Activated T-helper 1 cell treated with anti-CD3 and anti-CD28 coated beads, Interleukin-12 subunit alpha, Interleukin-12 subunit beta, Interleukin-2, Interleukin-4 antibody, amounts not matched to agents 30 ng/mL and 10 ng/mL and 1 ng/mL, durations not matched to agents 14 hours and 24 hours and 36 hours (primary cell): ENCODE data around the gene TMEM8B. TPM values are rescaled to one million over a fixed set of nuclear protein-coding genes. Genes with fewer than 3 reads are reported as not detected.
"Not testable (repeated sequence)": the region's sequence is repeated elsewhere in the genome, so short reads cannot be mapped to it uniquely, and the experiment has no call there.

Experiments used
- DNase-seq: peaks from one replicate; pipeline ENCODE4 v3.0.0; 2021; ENCODE audit warnings: low spot score
- H3K27ac Mint-ChIP-seq: one replicate; pipeline ENCODE4 v1.8.0; 2021; ENCODE audit warnings: mild to moderate bottlenecking, mixed read lengths
- H3K27me3 Mint-ChIP-seq: one replicate; pipeline ENCODE4 v1.8.0; 2022; ENCODE audit warnings: mild to moderate bottlenecking, moderate library complexity, mixed read lengths; ENCODE audit not compliant: insufficient read depth
- H3K36me3 Mint-ChIP-seq: one replicate; pipeline ENCODE4 v1.8.0; 2021; ENCODE audit warnings: low read depth, mixed read lengths
- H3K4me1 Mint-ChIP-seq: one replicate; pipeline ENCODE4 v1.8.0; 2021; ENCODE audit warnings: low read depth, mixed read lengths
- H3K4me3 Mint-ChIP-seq: one replicate; pipeline ENCODE4 v1.8.0; 2021; ENCODE audit warnings: mild to moderate bottlenecking, moderate library complexity, mixed read lengths
- H3K9me3 Mint-ChIP-seq: one replicate; pipeline ENCODE4 v1.8.0; 2021; ENCODE audit warnings: mixed read lengths
- intact Hi-C: fragments of 100-400 bp; cut with micrococcal nuclease; formaldehyde crosslinking; loops from one replicate; pipeline ENCODE4 v1.15.1; 2024
- total RNA-seq: library from RNA; stranded (reverse); gene quantifications from 2 replicates; pipeline ENCODE4 v1.2.3, GENCODE V29; 2022

TMEM8B gene
- total RNA-seq, 1 donor from 2014 or later = 1.7 TPM

DNA sequence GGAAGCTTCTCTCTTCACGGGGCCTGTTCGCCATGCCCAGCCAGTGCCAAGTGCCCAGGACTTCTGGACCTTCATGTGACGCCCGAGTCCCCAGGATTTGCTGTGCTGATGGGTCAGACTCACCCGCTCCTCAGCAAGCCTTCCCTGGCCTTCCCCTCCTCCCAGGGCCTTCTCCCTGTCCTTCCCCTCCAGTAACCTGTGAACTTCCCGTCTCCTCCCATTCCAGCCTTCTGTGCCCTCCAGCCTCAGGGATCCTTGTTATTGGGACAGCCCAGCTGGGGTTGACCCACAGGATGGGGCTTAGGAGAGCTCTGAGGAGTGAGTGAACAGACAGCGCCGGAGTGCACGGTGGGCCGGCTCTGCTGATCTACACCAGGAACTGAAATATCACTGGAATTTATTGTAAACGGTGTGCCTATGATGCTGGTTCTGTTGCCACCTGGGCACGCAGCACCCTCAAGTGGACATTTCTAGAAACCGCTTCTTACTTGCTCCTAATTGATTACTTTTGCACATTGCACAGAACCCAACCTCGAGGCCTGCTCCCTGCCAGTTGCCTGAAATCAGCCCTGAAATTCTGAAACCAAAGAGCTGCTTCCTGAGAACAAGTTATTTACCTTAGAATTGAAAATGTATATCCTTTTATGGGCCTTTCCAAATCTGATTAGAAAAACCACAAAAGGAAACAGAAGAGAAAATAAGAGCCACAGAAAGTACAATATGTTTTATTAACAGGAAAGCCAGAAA is 81.8 kb downstream of the TMEM8B start:
- no peaks in the 10 kb centered on the region for H3K9me3 Mint-ChIP-seq
- peaks cover 2% of the 10 kb centered on the region for H3K27me3 Mint-ChIP-seq
- H3K4me1 Mint-ChIP-seq = peaks cover 32% of the 10 kb centered on the region
- DNase-seq = peak; percentile 28
- H3K27ac Mint-ChIP-seq = peak overlapping the region; percentile 69
- H3K4me3 Mint-ChIP-seq = peak overlapping the region; percentile 57
- intact Hi-C loops = loop anchor here (1.0 kb wide), 2 partner anchors 23 to 95 kb away; partner anchors contain the start of gene HINT2
- H3K36me3 Mint-ChIP-seq = no peaks in the 10 kb centered on the region

DNA sequence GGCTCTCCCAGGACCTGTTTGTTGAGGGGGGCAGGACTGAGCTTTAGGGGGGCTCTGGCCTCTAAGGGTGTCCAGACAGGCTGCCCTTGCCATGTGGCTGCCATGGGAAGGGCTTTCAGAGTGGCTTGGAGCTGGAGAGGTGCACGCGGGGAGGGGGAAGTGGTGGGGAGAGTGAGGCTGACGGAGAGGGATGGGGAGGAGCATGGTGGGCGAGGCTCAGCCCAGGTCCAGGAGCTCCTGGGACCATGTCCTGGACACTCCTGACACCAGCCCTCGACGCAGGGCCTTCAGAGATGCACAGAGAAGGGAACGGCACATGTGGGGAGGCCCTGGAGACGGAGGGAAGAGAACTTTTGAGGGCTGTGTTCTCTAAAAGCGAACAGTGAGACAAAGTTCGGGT is 82.7 kb downstream of the TMEM8B start:
- H3K36me3 Mint-ChIP-seq = no peaks in the 10 kb centered on the region
- peaks cover 2% of the 10 kb centered on the region for H3K27me3 Mint-ChIP-seq
- intact Hi-C loops = loop anchor here (1.0 kb wide), 2 partner anchors 22 to 96 kb away; partner anchors contain the start of gene HINT2
- H3K4me1 Mint-ChIP-seq = peaks cover 32% of the 10 kb centered on the region
- peak overlapping the region; percentile 50 for H3K27ac Mint-ChIP-seq
- H3K9me3 Mint-ChIP-seq = no peaks in the 10 kb centered on the region
- H3K4me3 Mint-ChIP-seq = no peak overlapping the region
- no peak for DNase-seq

DNA sequence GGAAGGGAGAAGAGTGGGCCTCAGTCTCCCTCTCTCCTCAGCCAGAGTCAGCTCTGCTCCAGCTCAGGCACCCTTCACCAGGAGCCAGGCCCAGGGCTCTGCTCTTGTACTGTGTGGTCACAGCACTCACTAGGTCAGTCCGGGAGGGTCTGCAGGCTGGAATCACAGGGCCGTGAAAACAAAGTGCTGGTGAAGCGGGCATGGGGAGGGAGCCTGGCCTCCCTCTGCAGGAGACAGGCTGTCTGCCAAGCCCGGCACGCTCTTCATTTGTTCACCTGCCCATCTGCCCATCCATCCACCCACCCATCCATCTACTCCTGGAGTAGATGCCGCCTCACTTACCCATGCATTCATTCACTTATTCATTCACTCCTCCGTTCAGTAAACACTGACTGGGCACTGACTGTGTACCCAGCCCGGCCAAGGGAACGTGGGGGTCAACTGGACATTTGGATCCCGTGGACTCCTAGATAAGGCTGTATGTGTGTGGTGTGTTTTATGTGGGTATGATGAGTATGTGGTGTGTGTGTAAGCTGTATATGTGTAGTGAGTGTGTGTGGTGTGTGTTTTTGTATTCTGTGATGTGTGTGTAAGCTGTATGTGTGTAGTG is 83.9 kb downstream of the TMEM8B start:
- Mint-ChIP-seq H3K36me3 (no peaks in the 10 kb centered on the region), H3K27ac (no peak overlapping the region), H3K4me1 (peaks cover 28% of the 10 kb centered on the region), H3K9me3 (no peaks in the 10 kb centered on the region), H3K4me3 (no peak overlapping the region), H3K27me3 (peaks cover 2% of the 10 kb centered on the region)
- intact Hi-C loops = no loop called here
- DNase-seq = no peak

DNA sequence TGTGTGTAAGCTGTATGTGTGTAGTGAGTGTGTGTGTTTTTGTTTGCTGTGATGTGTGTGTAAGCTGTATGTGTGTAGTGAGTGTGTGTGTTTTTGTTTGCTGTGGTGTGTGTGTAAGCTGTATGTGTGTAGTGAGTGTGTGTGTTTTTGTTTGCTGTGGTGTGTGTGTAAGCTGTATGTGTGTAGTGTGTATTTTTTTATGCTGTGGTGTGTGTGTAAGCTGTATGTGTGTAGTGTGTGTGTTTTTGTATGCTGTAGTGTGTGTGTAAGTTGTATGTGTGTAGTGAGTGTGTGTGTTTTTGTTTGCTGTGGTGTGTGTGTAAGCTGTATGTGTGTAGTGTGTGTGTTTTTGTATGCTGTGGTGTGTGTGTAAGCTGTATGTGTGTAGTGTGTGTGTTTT is 84.4 kb downstream of the TMEM8B start:
- intact Hi-C loops, H3K4me3 Mint-ChIP-seq, H3K9me3 Mint-ChIP-seq, H3K27ac Mint-ChIP-seq, H3K36me3 Mint-ChIP-seq, H3K27me3 Mint-ChIP-seq, DNase-seq: not testable (repeated sequence)
- H3K4me1 Mint-ChIP-seq = peaks cover 23% of the 10 kb centered on the region

DNA sequence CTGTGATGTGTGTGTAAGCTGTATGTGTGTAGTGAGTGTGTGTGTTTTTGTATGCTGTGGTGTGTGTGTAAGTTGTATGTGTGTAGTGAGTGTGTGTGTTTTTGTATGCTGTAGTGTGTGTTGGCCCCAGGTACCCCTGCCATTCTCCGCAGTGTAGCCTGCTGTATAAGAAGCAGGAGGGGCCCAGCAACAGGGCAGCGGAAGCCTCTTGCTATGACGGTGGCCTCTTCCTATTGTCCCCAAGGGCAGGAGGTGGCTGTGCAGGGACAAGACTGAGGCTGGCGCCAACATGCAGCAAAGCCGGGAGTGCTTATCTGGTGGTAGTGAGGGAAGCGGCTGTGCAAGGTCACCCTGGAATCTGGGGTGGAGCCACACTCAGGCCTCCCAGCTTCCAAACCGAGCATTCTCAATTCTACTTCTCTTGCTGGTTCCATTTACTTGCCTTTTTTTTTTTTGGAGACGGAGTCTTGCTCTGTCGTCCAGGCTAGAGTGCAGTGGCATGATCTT is 85.3 kb downstream of the TMEM8B start:
- no peak overlapping the region for H3K4me3 Mint-ChIP-seq
- H3K9me3 Mint-ChIP-seq = no peaks in the 10 kb centered on the region
- intact Hi-C loops = no loop called here

More for the DNA sequence above, 85.3 kb downstream of the TMEM8B start:
- no peaks in the 10 kb centered on the region for H3K36me3 Mint-ChIP-seq
- peaks cover 15% of the 10 kb centered on the region for H3K4me1 Mint-ChIP-seq
- no peak overlapping the region for H3K27ac Mint-ChIP-seq
- peaks cover 2% of the 10 kb centered on the region for H3K27me3 Mint-ChIP-seq
- DNase-seq = no peak

Other genes with a start within 250 kb of the TMEM8B start
- gene TESK1, start 224.0 kb upstream of the TMEM8B start, total RNA-seq = 61.5 and 62.1 TPM in 2 replicates
- 8.3 and 9.6 TPM in 2 replicates for gene CD72, start 210.8 kb upstream of the TMEM8B start, total RNA-seq
- 86.6 and 90.5 TPM in 2 replicates for gene SIT1, start 178.3 kb upstream of the TMEM8B start, total RNA-seq
- gene RMRP, start 171.2 kb upstream of the TMEM8B start, total RNA-seq = 5,317 and 5,787 TPM in 2 replicates
- gene CCDC107, start 170.9 kb upstream of the TMEM8B start, total RNA-seq = 20.6 and 24.0 TPM in 2 replicates
- gene ARHGEF39, start 164.0 kb upstream of the TMEM8B start, total RNA-seq = 7.9 and 8.8 TPM in 2 replicates
- gene CA9, start 155.3 kb upstream of the TMEM8B start, total RNA-seq = 0.44 TPM in 1 of 2 replicates, not detected in the other
- gene TPM2, start 139.3 kb upstream of the TMEM8B start, total RNA-seq = 2.5 and 4.5 TPM in 2 replicates
- gene TLN1, start 97.0 kb upstream of the TMEM8B start, total RNA-seq = 229 and 230 TPM in 2 replicates
- 32.1 and 32.6 TPM in 2 replicates for gene CREB3, start 96.6 kb upstream of the TMEM8B start, total RNA-seq
- 54.7 and 58.4 TPM in 2 replicates for gene GBA2, start 80.0 kb upstream of the TMEM8B start, total RNA-seq
- gene RGP1, start 79.9 kb upstream of the TMEM8B start, total RNA-seq = 18.4 and 18.9 TPM in 2 replicates
- not detected in 2 replicates for gene MSMP, start 75.0 kb upstream of the TMEM8B start, total RNA-seq
- 9.3 and 10.4 TPM in 2 replicates for gene NPR2, start 37.6 kb upstream of the TMEM8B start, total RNA-seq
- gene SPAG8, start 17.0 kb upstream of the TMEM8B start, total RNA-seq = 0.66 and 1.0 TPM in 2 replicates
- 47.5 and 55.3 TPM in 2 replicates for gene HINT2, start 14.2 kb upstream of the TMEM8B start, total RNA-seq
- not detected in 2 replicates for gene FAM221B, start 496 bp upstream of the TMEM8B start, total RNA-seq
- gene OR13J1, start 41.2 kb downstream of the TMEM8B start, total RNA-seq = not detected in 2 replicates
- not detected in 2 replicates for gene HRCT1, start 77.0 kb downstream of the TMEM8B start, total RNA-seq
- gene SPAAR, start 80.3 kb downstream of the TMEM8B start, total RNA-seq = not detected in 2 replicates
- gene OR2S2, start 128.9 kb downstream of the TMEM8B start, total RNA-seq = not detected in 2 replicates
- gene RECK, start 207.7 kb downstream of the TMEM8B start, total RNA-seq = 3.8 and 4.4 TPM in 2 replicates